Measurements from ENCODE around the gene RBM47. TPM values are rescaled to one million over a fixed set of nuclear protein-coding genes. Genes with fewer than 3 reads are reported as not detected.

The RBM47 gene
- total RNA-seq, 1 donor from 2014 or later: 0.11 TPM

- no peaks in the 10 kb centered on the region for H3K36me3 Mint-ChIP-seq (ENCODE audit: unreplicated experiment)
- no peak for DNase-seq (ENCODE audit: extremely low spot score, unreplicated experiment)
- no peak for TF ChIP-seq CTCF (IDR thresholded peaks at IDR 0.05)
- no peak overlapping the region for H3K4me3 Mint-ChIP-seq (ENCODE audit: unreplicated experiment)
- H3K27ac Mint-ChIP-seq (ENCODE audit: unreplicated experiment): no peak overlapping the region
- H3K4me1 Mint-ChIP-seq (ENCODE audit: unreplicated experiment): no peaks in the 10 kb centered on the region
- H3K9me3 Mint-ChIP-seq (ENCODE audit: unreplicated experiment): no peaks in the 10 kb centered on the region
- peaks cover 23% of the 10 kb centered on the region for H3K27me3 Mint-ChIP-seq (ENCODE audit: unreplicated experiment)
Measured at GRCh38 chr4:40377512-40378365, 251.9 kb downstream of the RBM47 start.

GRCh38 chr4:40375620-40376019 is 254.0 kb downstream of the RBM47 start:
- no peak for TF ChIP-seq CTCF (IDR thresholded peaks at IDR 0.05)
- no peak for DNase-seq (ENCODE audit: extremely low spot score, unreplicated experiment)
- Mint-ChIP-seq H3K4me3 (ENCODE audit: unreplicated experiment) (no peak overlapping the region), H3K9me3 (ENCODE audit: unreplicated experiment) (no peaks in the 10 kb centered on the region), H3K27me3 (ENCODE audit: unreplicated experiment) (peaks cover 20% of the 10 kb centered on the region), H3K27ac (ENCODE audit: unreplicated experiment) (no peak overlapping the region), H3K4me1 (ENCODE audit: unreplicated experiment) (no peaks in the 10 kb centered on the region), H3K36me3 (ENCODE audit: unreplicated experiment) (no peaks in the 10 kb centered on the region)

GRCh38 chr4:40375095-40375494 is 254.6 kb downstream of the RBM47 start:
- Mint-ChIP-seq H3K4me1 (ENCODE audit: unreplicated experiment) (no peaks in the 10 kb centered on the region), H3K27ac (ENCODE audit: unreplicated experiment) (no peak overlapping the region), H3K36me3 (ENCODE audit: unreplicated experiment) (no peaks in the 10 kb centered on the region), H3K27me3 (ENCODE audit: unreplicated experiment) (peaks cover 20% of the 10 kb centered on the region), H3K4me3 (ENCODE audit: unreplicated experiment) (no peak overlapping the region), H3K9me3 (ENCODE audit: unreplicated experiment) (no peaks in the 10 kb centered on the region)
- DNase-seq (ENCODE audit: extremely low spot score, unreplicated experiment): no peak
- no peak for TF ChIP-seq CTCF (IDR thresholded peaks at IDR 0.05)

- peaks cover 17% of the 10 kb centered on the region for H3K27me3 Mint-ChIP-seq (ENCODE audit: unreplicated experiment)
Measured at GRCh38 chr4:40373636-40374035, 256.0 kb downstream of the RBM47 start.

More at GRCh38 chr4:40373636-40374035, 256.0 kb downstream of the RBM47 start:
- no peak for DNase-seq (ENCODE audit: extremely low spot score, unreplicated experiment)
- H3K4me1 Mint-ChIP-seq (ENCODE audit: unreplicated experiment): no peaks in the 10 kb centered on the region
- no peak overlapping the region for H3K4me3 Mint-ChIP-seq (ENCODE audit: unreplicated experiment)
- TF ChIP-seq CTCF (IDR thresholded peaks at IDR 0.05): no peak
- no peak overlapping the region for H3K27ac Mint-ChIP-seq (ENCODE audit: unreplicated experiment)
- H3K36me3 Mint-ChIP-seq (ENCODE audit: unreplicated experiment): no peaks in the 10 kb centered on the region
- no peaks in the 10 kb centered on the region for H3K9me3 Mint-ChIP-seq (ENCODE audit: unreplicated experiment)

Small RNA genes lying within 50 kb of the gene (microRNA-seq; reads per million reads assigned to microRNA genes)
- not detected for gene MIR4802 (ENCODE audit: unreplicated experiment)

Other genes with a start within 250 kb of the RBM47 start
- gene NSUN7, start 120.1 kb upstream of the RBM47 start, total RNA-seq: 1.6 and 2.4 TPM in 2 replicates

Measured in osteocyte (in vitro differentiated cells).